AG04450 (cell line): ENCODE results near the gene GRID1. TPM values are rescaled to one million over a fixed set of nuclear protein-coding genes. Genes with fewer than 3 reads are reported as not detected.

Source experiments
- CTCF ChIA-PET: fragments of 300-600, 350-600 bp; formaldehyde crosslinking; extraction: SDS; loops from one replicate; lab custom pipeline; 2022; ENCODE audit warnings: antibody characterized with exemption, inconsistent platforms; lab: Charles Lee
- POLR2A ChIA-PET: fragments of 350-600 bp; formaldehyde crosslinking; extraction: SDS; loops from one replicate; lab custom pipeline; 2021; ENCODE audit warnings: antibody characterized with exemption, inconsistent platforms; lab: Yijun Ruan, JAX
- DNase-seq: peaks from one replicate; pipeline ENCODE4 v3.0.0-alpha.2; 2011; ENCODE audit warnings: low read depth, low spot score
- H3K27ac ChIP-seq: one replicate; pipeline ENCODE4 v1.5.1; 2012; ENCODE audit warnings: low read depth, low read length, control low read depth
- H3K27me3 ChIP-seq: one replicate; pipeline ENCODE4 v1.6.0; 2012; ENCODE audit warnings: low read length; ENCODE audit not compliant: control insufficient read depth, insufficient read depth
- H3K4me3 ChIP-seq: 2 replicates; pipeline ENCODE4 v1.5.1; 2011; ENCODE audit warnings: mild to moderate bottlenecking, low read depth, low read length, control low read depth
- H3K9me3 ChIP-seq: 2 replicates; pipeline ENCODE4 v1.5.1; 2012; ENCODE audit warnings: low read length; ENCODE audit not compliant: control insufficient read depth, insufficient read depth
- CTCF ChIP-seq: IDR thresholded peaks from 2 replicates; pipeline ENCODE4 v1.5.1; 2011; ENCODE audit warnings: low read depth, low read length, control low read depth, inconsistent platforms
- polyA plus RNA-seq: library from polyadenylated mRNA; depleted of rRNA; stranded (reverse); fragments of >200 nt; gene quantifications from 2 replicates; pipeline ENCODE4 v1.2.3, GENCODE V29; 2011

GRID1 gene
- polyA plus RNA-seq, 1 experiment, result not detected

GRCh38 chr10:85858776-85859515 lies 507.6 kb downstream of the GRID1 start:
- Histone ChIP-seq H3K27ac (no peak overlapping the region), H3K9me3 (peaks cover 60% of the 10 kb centered on the region), H3K27me3 (no peaks in the 10 kb centered on the region), H3K4me3 (no peak overlapping the region)
- ChIA-PET CTCF (no interaction called here), POLR2A (no interaction called here)
- no peak for TF ChIP-seq CTCF
- DNase-seq, result no peak

GRCh38 chr10:85857791-85858190 lies 508.8 kb downstream of the GRID1 start:
- ChIA-PET POLR2A (no interaction called here), CTCF (no interaction called here)
- Histone ChIP-seq H3K4me3 (no peak overlapping the region), H3K27me3 (no peaks in the 10 kb centered on the region), H3K9me3 (peaks cover 61% of the 10 kb centered on the region), H3K27ac (no peak overlapping the region)
- no peak for TF ChIP-seq CTCF
- DNase-seq, result no peak

GRCh38 chr10:85857305-85857704 lies 509.3 kb downstream of the GRID1 start:
- Histone ChIP-seq H3K4me3 (no peak overlapping the region), H3K27ac (no peak overlapping the region), H3K9me3 (peaks cover 64% of the 10 kb centered on the region), H3K27me3 (no peaks in the 10 kb centered on the region)
- POLR2A ChIA-PET, result no interaction called here
- CTCF ChIA-PET, result no interaction called here
- no peak for DNase-seq
- no peak for TF ChIP-seq CTCF

GRCh38 chr10:85851934-85852333 lies 514.7 kb downstream of the GRID1 start:
- DNase-seq, result no peak
- Histone ChIP-seq H3K27me3 (no peaks in the 10 kb centered on the region), H3K27ac (no peak overlapping the region), H3K4me3 (no peak overlapping the region), H3K9me3 (peaks cover 59% of the 10 kb centered on the region)
- ChIA-PET CTCF (no interaction called here), POLR2A (no interaction called here)
- TF ChIP-seq CTCF, result no peak

- H3K27ac ChIP-seq, result no peak overlapping the region
- ChIA-PET CTCF (no interaction called here), POLR2A (no interaction called here)
- H3K4me3 ChIP-seq, result no peak overlapping the region
- no peak for TF ChIP-seq CTCF
- DNase-seq, result no peak
- H3K9me3 ChIP-seq, result peaks cover 57% of the 10 kb centered on the region
- H3K27me3 ChIP-seq, result no peaks in the 10 kb centered on the region
Measured at GRCh38 chr10:85851325-85851724, 515.3 kb downstream of the GRID1 start.
